Measurements from ENCODE around the gene SMARCE1.

Gene SMARCE1

DNA sequence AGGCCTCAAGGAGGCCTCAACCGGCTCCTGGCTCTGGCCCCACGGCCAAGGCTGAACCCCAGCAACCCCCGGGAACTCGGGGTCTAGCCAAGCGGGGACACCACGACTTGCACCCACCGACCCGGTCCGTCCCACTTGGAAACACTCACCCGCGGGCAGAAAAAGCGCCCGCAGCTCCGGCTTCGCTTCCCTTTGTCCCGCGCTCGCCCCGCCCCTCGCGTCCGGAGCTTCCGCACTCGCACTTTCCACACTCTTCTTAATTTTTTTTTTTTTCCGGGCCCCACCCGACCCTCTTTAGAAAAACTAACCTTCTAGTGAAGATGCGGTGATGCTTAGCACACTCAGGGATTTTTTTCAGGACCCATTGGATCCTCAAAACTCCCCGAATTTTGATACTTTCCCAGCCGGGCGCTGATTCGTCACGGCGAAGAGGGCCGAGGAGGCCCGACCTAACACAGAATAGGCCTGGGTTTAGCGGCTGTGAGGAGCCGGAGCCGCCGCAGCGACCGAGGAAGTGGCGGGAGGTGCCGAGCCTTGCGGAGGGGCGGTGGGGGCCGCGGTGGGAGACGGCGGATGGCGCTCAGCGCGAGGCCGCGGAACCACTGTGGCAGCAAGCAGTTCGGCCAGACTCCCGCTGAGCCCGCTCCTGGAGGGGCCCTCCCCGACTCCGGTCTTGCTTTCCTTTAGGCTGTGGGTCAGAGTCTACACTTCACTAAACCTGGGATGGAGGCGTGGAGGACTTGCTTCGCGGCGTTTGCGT lies at the start of gene SMARCE1:
Gene SMARCE1 (minus strand): TSS at position 195 of the 760 bp plus-strand sequence. CDS start 2,016 bp downstream, outside the sequence.
- H4K20me1 ChIP-seq, result peaks cover 0 to 12% (median 7%) of the 10 kb centered on the region in 11 experiments; a peak in 7 of 22 replicates
- H3K27ac ChIP-seq, result peak within 1 kb of the TSS; percentile 98 to 100 (median 100)
- TF ChIP-seq Cebpa-rat (IDR thresholded peaks at IDR 0.05), result no peak
- H3K9ac ChIP-seq, result peak within 1 kb of the TSS; percentile 97 to 100 (median 99)
- H3K4me2 ChIP-seq, result peak within 1 kb of the TSS; percentile 86 to 97 (median 94)
- H3K4me1 ChIP-seq, result peaks cover 33 to 52% (median 41%) of the 10 kb centered on the region in 10 experiments
- H3K27me3 ChIP-seq, result no peaks in the 10 kb centered on the region
- H3K9me3 ChIP-seq (replicated peaks in 1 of 11), result no peaks in the 10 kb centered on the region
- peak within 1 kb of the TSS; percentile 82 to 97 (median 88) for H3K4me3 ChIP-seq
- peaks cover 20 to 35% (median 28%) of the 10 kb centered on the region in 11 experiments for H3K36me3 ChIP-seq

DNA sequence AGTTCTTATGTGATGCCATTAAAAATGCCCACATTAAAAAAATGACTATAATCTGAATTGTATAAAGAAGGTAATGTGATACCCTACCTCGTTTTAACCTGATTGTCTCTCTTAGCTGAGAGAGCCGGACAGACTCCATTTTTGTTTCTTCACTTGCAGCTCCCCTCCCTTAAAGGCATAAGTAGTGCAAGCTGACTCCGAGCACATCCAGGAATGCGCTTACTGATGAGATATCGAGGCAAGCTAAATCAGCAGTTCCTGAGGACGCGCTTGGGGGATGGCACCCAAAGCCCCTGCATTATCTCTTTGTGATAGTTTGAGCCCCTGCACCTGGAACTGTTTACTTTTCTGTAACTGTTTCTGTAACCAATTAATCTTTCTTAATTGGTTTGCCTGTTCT lies 49.7 kb upstream of the SMARCE1 start:
- peaks cover 0 to 9% (median 0%) of the 10 kb centered on the region in 10 experiments; a peak in 1 of 20 replicates for H3K4me1 ChIP-seq
- H3K36me3 ChIP-seq, result no peaks in the 10 kb centered on the region
- no peaks in the 10 kb centered on the region for H3K9me3 ChIP-seq (replicated peaks in 1 of 11)
- H3K27me3 ChIP-seq, result no peaks in the 10 kb centered on the region
- no peak for TF ChIP-seq Cebpa-rat (IDR thresholded peaks at IDR 0.05)
- no peaks in the 10 kb centered on the region for H4K20me1 ChIP-seq
- H3K9ac ChIP-seq, result no peak overlapping the region
- H3K4me3 ChIP-seq, result no peak overlapping the region
- no peak overlapping the region for H3K27ac ChIP-seq
- H3K4me2 ChIP-seq, result no peak overlapping the region

DNA sequence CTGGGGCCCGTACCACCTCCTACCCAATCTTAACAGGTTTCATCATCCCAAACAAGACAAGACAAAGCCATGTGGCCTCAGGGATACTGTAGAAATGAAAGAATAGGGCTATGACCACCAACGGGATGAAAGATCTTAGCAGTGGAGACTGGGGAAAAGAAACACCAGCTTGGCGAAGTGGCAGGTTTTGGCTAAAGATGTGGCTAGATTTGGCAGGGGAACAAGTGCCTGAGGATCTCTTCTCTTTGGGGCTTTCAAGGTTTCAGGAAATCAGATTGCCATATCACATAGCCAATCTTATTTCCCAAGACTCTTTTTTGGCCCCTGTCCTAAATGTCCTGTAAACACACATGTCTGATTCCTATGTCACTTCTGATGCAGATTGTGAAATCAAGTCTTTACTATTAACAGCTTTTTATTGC lies 49.0 kb upstream of the SMARCE1 start:
- peaks cover 0 to 9% (median 0%) of the 10 kb centered on the region in 10 experiments; a peak in 1 of 20 replicates for H3K4me1 ChIP-seq
- H3K27me3 ChIP-seq, result no peaks in the 10 kb centered on the region
- no peak overlapping the region for H3K4me2 ChIP-seq
- no peaks in the 10 kb centered on the region for H4K20me1 ChIP-seq
- no peak overlapping the region for H3K9ac ChIP-seq
- no peak overlapping the region for H3K4me3 ChIP-seq
- H3K9me3 ChIP-seq (replicated peaks in 1 of 11), result no peaks in the 10 kb centered on the region
- TF ChIP-seq Cebpa-rat (IDR thresholded peaks at IDR 0.05), result 0 out of 22 replicates have a peak, but pooled peaks of 1 of the 11 experiments have one; percentile 6
- no peaks in the 10 kb centered on the region for H3K36me3 ChIP-seq
- no peak overlapping the region for H3K27ac ChIP-seq

DNA sequence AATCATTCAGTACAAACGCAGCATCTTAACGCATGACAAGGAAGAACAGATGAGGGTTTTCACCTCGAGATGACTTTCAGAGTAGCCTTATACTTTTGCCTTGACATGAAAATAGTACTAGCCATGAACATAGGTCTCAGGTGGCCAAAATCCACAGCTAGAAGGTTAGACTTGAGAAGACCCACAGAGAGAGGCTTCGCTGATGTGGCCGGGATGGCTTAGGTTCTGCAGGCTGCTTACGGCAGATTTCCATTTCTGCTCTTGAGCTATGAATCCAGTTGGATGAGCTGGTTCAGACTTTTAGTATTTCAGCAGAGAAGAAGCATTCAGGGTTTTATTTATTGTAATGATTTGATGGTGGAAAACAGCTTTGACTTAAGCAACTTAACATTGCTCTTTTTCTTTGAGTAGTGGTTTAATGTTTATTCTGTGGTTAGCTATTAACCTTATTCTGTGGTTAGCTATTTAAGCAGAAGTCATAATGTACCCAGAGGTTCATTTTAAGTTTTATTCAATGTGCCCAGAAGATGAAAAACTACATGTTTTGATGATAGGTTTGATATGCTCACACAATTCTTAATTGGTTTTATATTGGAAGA lies 48.4 kb upstream of the SMARCE1 start:
- no peaks in the 10 kb centered on the region for H4K20me1 ChIP-seq
- no peaks in the 10 kb centered on the region for H3K9me3 ChIP-seq (replicated peaks in 1 of 11)
- no peak for TF ChIP-seq Cebpa-rat (IDR thresholded peaks at IDR 0.05)
- H3K27me3 ChIP-seq, result no peaks in the 10 kb centered on the region
- H3K4me3 ChIP-seq, result no peak overlapping the region
- H3K9ac ChIP-seq, result no peak overlapping the region
- H3K27ac ChIP-seq, result no peak overlapping the region
- H3K4me2 ChIP-seq, result no peak overlapping the region
- H3K36me3 ChIP-seq, result no peaks in the 10 kb centered on the region
- H3K4me1 ChIP-seq, result peaks cover 0 to 9% (median 0%) of the 10 kb centered on the region in 10 experiments; a peak in 1 of 20 replicates

DNA sequence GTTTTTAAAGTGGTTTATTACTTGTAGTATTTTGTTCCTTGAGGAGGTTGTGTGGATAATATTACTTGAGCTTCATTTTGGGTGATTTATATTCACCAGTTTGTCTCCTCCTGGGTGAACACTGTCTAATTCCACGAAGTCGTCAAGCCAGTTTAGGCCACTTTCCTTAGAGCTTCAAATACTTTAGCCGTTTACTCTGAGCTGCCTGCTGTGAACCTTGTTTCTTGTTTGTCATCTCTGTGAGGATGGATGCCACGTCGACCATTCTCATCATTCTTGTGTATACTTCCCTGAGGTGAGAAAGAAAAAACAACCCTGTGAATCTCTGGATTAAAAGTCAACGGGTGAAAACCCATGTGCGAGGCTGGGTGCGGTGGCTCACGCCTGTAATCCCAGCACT lies 47.0 kb upstream of the SMARCE1 start:
- no peak overlapping the region for H3K9ac ChIP-seq
- no peak overlapping the region for H3K4me2 ChIP-seq
- H3K27ac ChIP-seq, result no peak overlapping the region
- H3K27me3 ChIP-seq, result no peaks in the 10 kb centered on the region
- no peaks in the 10 kb centered on the region for H4K20me1 ChIP-seq
- H3K36me3 ChIP-seq, result no peaks in the 10 kb centered on the region
- H3K4me3 ChIP-seq, result no peak overlapping the region
- no peaks in the 10 kb centered on the region for H3K9me3 ChIP-seq (replicated peaks in 1 of 11)
- H3K4me1 ChIP-seq, result peaks cover 0 to 9% (median 0%) of the 10 kb centered on the region in 10 experiments; a peak in 1 of 20 replicates
- TF ChIP-seq Cebpa-rat (IDR thresholded peaks at IDR 0.05), result no peak

DNA sequence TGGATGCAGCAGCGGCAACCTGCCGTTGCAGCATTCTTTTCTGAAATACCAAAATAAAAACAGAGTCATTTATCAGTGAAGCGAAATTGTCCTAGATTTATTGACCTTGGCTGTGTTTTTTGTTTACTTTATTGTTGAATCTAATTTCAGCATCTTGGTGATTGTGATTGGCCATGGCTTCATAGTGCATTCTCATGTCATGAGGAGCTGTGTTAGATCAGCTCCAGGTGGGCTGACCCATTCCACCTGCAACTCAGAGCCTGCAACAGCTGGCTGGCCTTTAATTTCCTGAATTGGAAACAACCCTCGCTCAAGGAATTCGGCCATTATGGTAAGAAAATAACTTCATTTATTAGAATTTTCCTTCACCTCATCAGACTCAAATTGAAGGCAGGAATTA lies 39.5 kb upstream of the SMARCE1 start:
- Histone ChIP-seq H3K4me3 (no peak overlapping the region), H3K4me1 (no peaks in the 10 kb centered on the region), H3K4me2 (no peak overlapping the region), H3K9ac (no peak overlapping the region), H3K36me3 (no peaks in the 10 kb centered on the region), H3K9me3 (replicated peaks in 1 of 11) (no peaks in the 10 kb centered on the region), H3K27me3 (no peaks in the 10 kb centered on the region), H4K20me1 (no peaks in the 10 kb centered on the region), H3K27ac (no peak overlapping the region)
- no peak for TF ChIP-seq Cebpa-rat (IDR thresholded peaks at IDR 0.05)

DNA sequence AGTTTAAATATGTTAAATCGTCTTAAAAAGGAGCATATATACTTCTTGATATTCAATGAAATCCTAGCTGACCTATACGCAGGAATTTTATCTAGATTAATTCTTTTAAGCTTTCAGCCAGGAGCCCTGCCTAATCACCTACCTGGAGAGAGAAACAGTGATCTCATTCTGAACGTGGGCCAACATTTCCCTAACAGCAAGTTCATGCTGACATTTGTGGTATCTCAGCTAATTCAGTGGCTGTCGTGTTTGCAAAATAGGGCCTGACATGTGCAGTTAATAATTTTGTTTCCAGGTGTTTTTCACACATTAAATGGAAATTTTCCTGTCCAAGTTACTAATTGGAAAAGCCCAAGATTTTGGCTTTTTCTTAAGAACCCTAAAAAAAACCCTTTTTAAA lies 38.6 kb upstream of the SMARCE1 start:
- no peak for TF ChIP-seq Cebpa-rat (IDR thresholded peaks at IDR 0.05)
- Histone ChIP-seq H3K4me2 (no peak overlapping the region), H3K4me3 (no peak overlapping the region), H4K20me1 (no peaks in the 10 kb centered on the region), H3K36me3 (no peaks in the 10 kb centered on the region), H3K9me3 (replicated peaks in 1 of 11) (no peaks in the 10 kb centered on the region), H3K27ac (no peak overlapping the region), H3K27me3 (no peaks in the 10 kb centered on the region), H3K4me1 (no peaks in the 10 kb centered on the region), H3K9ac (no peak overlapping the region)

DNA sequence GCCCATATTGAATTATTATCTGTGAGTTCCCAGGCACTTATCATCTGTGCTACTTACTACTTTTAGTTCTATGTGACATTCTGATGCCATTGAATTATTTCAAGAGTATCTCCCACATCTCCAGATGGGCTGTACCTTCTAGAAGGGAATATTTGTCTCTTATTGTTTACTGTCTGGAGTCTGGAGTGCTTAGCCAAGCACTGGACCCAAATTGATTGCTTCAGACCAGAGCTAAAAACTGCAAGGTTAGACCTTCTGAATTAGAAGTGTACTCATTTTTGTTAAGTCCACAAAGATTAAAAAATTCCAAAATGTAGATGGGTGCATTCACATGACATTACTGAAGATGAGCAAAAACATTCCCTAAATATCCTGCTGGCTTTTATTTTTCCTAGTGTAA lies 33.4 kb upstream of the SMARCE1 start:
- no peaks in the 10 kb centered on the region for H4K20me1 ChIP-seq
- no peaks in the 10 kb centered on the region for H3K9me3 ChIP-seq (replicated peaks in 1 of 11)
- no peaks in the 10 kb centered on the region for H3K27me3 ChIP-seq
- no peak overlapping the region for H3K27ac ChIP-seq
- H3K9ac ChIP-seq, result no peak overlapping the region
- H3K4me2 ChIP-seq, result no peak overlapping the region
- no peak for TF ChIP-seq Cebpa-rat (IDR thresholded peaks at IDR 0.05)
- H3K4me3 ChIP-seq, result no peak overlapping the region
- peaks cover 0 to 20% (median 4%) of the 10 kb centered on the region in 10 experiments; a peak in 6 of 20 replicates for H3K4me1 ChIP-seq
- H3K36me3 ChIP-seq, result no peaks in the 10 kb centered on the region

DNA sequence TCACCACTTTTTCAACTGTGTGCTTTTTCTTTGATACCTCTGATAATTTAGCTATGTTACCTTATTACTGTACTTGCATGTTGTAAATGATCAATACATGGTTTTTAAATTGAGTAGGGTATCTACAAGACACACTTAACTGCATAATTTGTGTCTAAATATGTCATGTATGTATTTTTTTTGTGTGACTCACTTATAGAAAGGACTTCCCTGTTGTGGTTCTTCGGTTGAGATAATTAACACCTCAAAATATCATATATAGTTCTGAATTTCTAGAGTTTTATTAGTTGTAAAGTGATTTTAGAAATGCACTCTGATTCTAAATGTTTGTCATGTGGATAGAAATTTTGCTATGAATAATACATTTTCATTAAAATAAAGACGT lies 31.9 kb upstream of the SMARCE1 start:
- Histone ChIP-seq H3K4me1 (peaks cover 0 to 33% (median 5%) of the 10 kb centered on the region in 10 experiments; a peak in 8 of 20 replicates), H3K27me3 (no peaks in the 10 kb centered on the region), H3K4me2 (peak overlapping the region in 1 of 11 experiments; percentile 18; a peak in 2 of 22 replicates), H3K36me3 (no peaks in the 10 kb centered on the region), H3K4me3 (no peak overlapping the region), H3K9ac (no peak overlapping the region), H3K27ac (no peak overlapping the region), H3K9me3 (replicated peaks in 1 of 11) (no peaks in the 10 kb centered on the region), H4K20me1 (no peaks in the 10 kb centered on the region)
- TF ChIP-seq Cebpa-rat (IDR thresholded peaks at IDR 0.05), result no peak
